Testis (tissue), 2 donors: ENCODE results near the gene DEDD.

Experiments
- POLR2A ChIP-seq: fragments of 450-650 bp; IDR thresholded peaks from one replicate; pipeline ENCODE4 v1.6.1; 2017; ENCODE audit warnings: antibody characterized with exemption, mild to moderate bottlenecking, moderate library complexity
- TF ChIP-seq, protein P1 (sequence below), 3 experiments: fragments of 450-650 bp in 2 of 3; fragments of 200-600 bp in 1 of 3; sonication (generic) in 1 of 3; IDR thresholded peaks; one replicate each; pipeline ENCODE4 v1.5.1; 2016 to 2019; ENCODE audit warnings: antibody characterized with exemption in 3 of 3, mild to moderate bottlenecking in 2 of 3, moderate library complexity in 1 of 3

DNA sequence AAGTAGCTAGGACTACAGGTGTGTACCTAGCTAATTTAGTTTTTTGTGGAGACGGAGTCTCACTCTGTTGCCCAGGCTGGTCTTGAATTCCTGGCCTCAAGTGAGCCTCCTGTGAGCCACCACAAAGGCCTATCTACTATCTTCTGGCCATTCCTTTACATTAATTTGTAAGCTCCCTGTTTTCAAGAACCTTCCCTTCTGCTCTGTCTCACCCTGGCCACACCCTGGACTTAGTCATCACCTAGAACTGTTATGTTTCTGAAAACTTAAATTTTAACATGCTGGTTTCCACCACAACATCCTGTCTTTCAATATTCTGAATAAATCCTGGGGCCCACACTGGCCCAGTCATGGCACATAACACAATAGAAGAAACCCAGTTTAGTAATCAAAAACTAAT lies 49.7 kb upstream of the DEDD start:
- TF ChIP-seq, protein P1, sequence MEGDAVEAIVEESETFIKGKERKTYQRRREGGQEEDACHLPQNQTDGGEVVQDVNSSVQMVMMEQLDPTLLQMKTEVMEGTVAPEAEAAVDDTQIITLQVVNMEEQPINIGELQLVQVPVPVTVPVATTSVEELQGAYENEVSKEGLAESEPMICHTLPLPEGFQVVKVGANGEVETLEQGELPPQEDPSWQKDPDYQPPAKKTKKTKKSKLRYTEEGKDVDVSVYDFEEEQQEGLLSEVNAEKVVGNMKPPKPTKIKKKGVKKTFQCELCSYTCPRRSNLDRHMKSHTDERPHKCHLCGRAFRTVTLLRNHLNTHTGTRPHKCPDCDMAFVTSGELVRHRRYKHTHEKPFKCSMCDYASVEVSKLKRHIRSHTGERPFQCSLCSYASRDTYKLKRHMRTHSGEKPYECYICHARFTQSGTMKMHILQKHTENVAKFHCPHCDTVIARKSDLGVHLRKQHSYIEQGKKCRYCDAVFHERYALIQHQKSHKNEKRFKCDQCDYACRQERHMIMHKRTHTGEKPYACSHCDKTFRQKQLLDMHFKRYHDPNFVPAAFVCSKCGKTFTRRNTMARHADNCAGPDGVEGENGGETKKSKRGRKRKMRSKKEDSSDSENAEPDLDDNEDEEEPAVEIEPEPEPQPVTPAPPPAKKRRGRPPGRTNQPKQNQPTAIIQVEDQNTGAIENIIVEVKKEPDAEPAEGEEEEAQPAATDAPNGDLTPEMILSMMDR (IDR thresholded peaks at IDR 0.05) = no peak
- no peak for TF ChIP-seq POLR2A
